Pancreas (tissue), 10 donors: ENCODE results near the gene CLOCK. TPM values are rescaled to one million over a fixed set of nuclear protein-coding genes. Genes with fewer than 3 reads are reported as not detected.

Experiments used
- ATAC-seq, 4 donors: fragments of 200-7000 bp; cut with Tn5 transposase; one replicate each; pipeline versions ENCODE4 v1.8.0 to v1.9.1; 2020; ENCODE audit warnings: mild to moderate bottlenecking in 4 of 4, moderate library complexity in 4 of 4
- DNase-seq, 6 donors: peaks; one replicate each; pipeline ENCODE4 v3.0.0-alpha.2; 2020
- FAIRE-seq: peaks from 2 replicates; lab custom pipeline; 2012; peaks lifted over from hg19 to GRCh38; lab: Jason Lieb, UNC
- H3K27ac ChIP-seq, 4 donors: fragments of 200-600 bp; sonication (generic); 1 replicate in 3 of 4; 2 replicates in 1 of 4; pipeline versions ENCODE4 v1.5.0 to v1.8.0; 2020
- H3K27me3 ChIP-seq, 4 donors: fragments of 200-600 bp; one replicate each; pipeline ENCODE4 v1.8.0; 2021
- H3K36me3 ChIP-seq, 3 donors: fragments of 200-600 bp; sonication (generic) in 1 of 3; one replicate each; pipeline versions ENCODE4 v1.5.0 to v1.8.0; 2020 to 2021
- H3K4me1 ChIP-seq, 3 donors: fragments of 200-600 bp; one replicate each; pipeline ENCODE4 v1.8.0; 2021
- H3K4me3 ChIP-seq, 4 donors: fragments of 200-600 bp; sonication (generic) in 2 of 4; one replicate each; pipeline versions ENCODE4 v1.5.0 to v1.8.0; 2020 to 2021
- H3K9me3 ChIP-seq, 4 donors: fragments of 200-600 bp; one replicate each; pipeline ENCODE4 v1.8.0; 2021
- WGBS, 2 donors: extraction: QIAGEN DNeasy Blood & Tissue Kit; methylation state at CpG; one replicate each; pipeline ENCODE4 v1.1.7; 2013; 5-methylcytosine and 5-hydroxymethylcytosine counted together
- intact Hi-C, 3 donors: fragments of 100-400 bp; cut with DNase I; formaldehyde crosslinking; loops; one replicate each; pipeline versions ENCODE4 v1.11.1 to v1.14.2; 2022
- polyA plus RNA-seq, 2 donors: library from polyadenylated mRNA; stranded (reverse); fragments of 200-250 nt; gene quantifications; one replicate each; pipeline ENCODE4 v1.2.3, GENCODE V29; 2013
- total RNA-seq, 6 donors: library from RNA; stranded (reverse); fragmentation: NEBNext Ultra II Directional in 4 of 6; extraction: Animal tissue kit (Norgen Biotek cat#: 25700) in 4 of 6; gene quantifications; one replicate each; pipeline versions ENCODE4 v1.2.1 to v1.2.4, GENCODE V29; 2021 to 2023
- TF ChIP-seq, protein P1 (sequence below), 4 donors: fragments of 200-600 bp; sonication (generic) in 3 of 4; IDR thresholded peaks; one replicate each; pipeline versions ENCODE4 v1.5.0 to v1.8.0; 2021; ENCODE audit warnings: antibody characterized with exemption in 4 of 4
- donor health status: healthy with polysubstance abuse.
- donor health status: DM: no; HTN: no; CAD: no; lungs with moderate emphysema.
- donor health status: DM: no; HTN: no; CAD: no.
- donor health status: control.
- donor health status: control.
- donor health status: Bipolar disorder and iron deficiency.
- donor health status: DM: yes; HTN: yes; CAD: no.
- donor health status: DM: no; HTN: no; CAD: no.
- donor health status: DM: no; HTN: no; CAD: no.
- donor health status: DM: yes; HTN: yes; CAD: no.

The CLOCK gene
- total and polyA plus RNA-seq, 8 donors: 2.9 to 14.1 (median 10.8) TPM

DNA sequence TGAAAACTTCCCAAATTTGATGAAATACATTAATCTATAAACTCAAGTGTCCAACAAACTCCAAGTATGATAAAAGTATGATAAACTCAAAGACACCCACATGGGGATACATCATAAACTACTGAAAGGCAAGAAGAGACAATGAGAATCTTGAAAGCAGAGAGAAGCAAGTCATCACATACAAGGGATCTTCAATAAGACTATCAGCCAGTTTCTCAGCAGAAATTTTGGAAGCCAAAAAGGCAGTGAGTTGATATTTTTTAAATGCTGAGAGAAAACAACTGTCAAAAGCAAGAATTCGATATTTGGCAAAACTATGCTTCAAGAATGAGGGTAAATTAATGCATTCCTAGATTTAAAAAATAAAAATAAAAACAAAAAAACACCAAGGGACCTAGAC is 28.8 kb upstream of the CLOCK start:
- no peak overlapping the region for H3K27ac ChIP-seq

DNA sequence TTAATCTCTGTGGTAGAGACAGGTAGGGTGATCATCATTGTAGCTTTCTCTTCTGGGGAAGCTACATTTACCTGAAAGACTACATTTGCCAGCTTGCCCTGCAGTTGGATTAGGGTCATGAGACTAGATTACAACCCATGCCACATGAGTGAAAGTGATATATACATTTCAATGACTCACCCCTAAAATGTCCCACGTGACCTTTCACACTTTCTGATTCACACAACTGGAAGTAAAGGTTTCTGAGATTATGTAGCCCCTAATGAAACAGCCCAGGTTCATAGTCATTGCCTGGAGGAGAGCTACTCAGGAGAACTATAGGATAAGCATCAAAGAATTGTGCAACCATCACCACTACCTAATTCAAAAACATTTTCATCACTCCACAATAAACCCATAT is 27.5 kb upstream of the CLOCK start:
- Histone ChIP-seq H3K27me3 (no peaks in the 10 kb centered on the region), H3K4me1 (no peaks in the 10 kb centered on the region), H3K4me3 (no peak overlapping the region), H3K9me3 (no peaks in the 10 kb centered on the region), H3K27ac (no peak overlapping the region), H3K36me3 (no peaks in the 10 kb centered on the region)
- WGBS, 2 donors: 40 to 58% methylated on average over 1 of the region's 1 CpG
- ATAC-seq (no peak), DNase-seq (no peak), FAIRE-seq (no peak)
- TF ChIP-seq, protein P1, sequence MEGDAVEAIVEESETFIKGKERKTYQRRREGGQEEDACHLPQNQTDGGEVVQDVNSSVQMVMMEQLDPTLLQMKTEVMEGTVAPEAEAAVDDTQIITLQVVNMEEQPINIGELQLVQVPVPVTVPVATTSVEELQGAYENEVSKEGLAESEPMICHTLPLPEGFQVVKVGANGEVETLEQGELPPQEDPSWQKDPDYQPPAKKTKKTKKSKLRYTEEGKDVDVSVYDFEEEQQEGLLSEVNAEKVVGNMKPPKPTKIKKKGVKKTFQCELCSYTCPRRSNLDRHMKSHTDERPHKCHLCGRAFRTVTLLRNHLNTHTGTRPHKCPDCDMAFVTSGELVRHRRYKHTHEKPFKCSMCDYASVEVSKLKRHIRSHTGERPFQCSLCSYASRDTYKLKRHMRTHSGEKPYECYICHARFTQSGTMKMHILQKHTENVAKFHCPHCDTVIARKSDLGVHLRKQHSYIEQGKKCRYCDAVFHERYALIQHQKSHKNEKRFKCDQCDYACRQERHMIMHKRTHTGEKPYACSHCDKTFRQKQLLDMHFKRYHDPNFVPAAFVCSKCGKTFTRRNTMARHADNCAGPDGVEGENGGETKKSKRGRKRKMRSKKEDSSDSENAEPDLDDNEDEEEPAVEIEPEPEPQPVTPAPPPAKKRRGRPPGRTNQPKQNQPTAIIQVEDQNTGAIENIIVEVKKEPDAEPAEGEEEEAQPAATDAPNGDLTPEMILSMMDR (IDR thresholded peaks at IDR 0.05): no peak
- intact Hi-C loops: no loop called here

More for the DNA sequence above, 28.8 kb upstream of the CLOCK start:
- no peak for ATAC-seq
- DNase-seq: no peak
- no peak for FAIRE-seq
- TF ChIP-seq, protein P1 (IDR thresholded peaks at IDR 0.05): no peak
- no peaks in the 10 kb centered on the region for H3K9me3 ChIP-seq
- no peak overlapping the region for H3K4me3 ChIP-seq
- H3K27me3 ChIP-seq: no peaks in the 10 kb centered on the region
- no peaks in the 10 kb centered on the region for H3K36me3 ChIP-seq
- H3K4me1 ChIP-seq: no peaks in the 10 kb centered on the region
- 34 to 45% methylated on average over 1 of the region's 1 CpG for WGBS, 2 donors
- intact Hi-C loops: no loop called here

DNA sequence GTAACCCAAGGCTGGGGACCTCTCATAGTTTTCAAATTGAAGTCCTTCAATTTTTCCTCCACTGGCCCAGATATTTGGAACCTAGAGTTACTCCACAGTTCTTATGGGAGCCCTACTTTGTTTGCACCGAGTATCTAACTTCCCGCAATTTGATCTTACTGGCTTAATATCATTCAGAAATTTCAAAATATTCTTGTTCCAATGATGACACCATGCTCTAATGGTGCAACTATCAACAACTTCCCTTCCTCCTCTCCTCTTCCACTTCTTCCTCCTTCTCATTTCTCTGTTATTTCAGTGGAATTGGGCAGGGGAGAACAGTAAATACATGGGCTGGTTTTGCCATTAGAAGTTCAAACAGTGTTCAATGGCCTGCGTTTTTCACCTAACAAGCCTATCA is 25.1 kb upstream of the CLOCK start:
- 59 to 70% methylated on average over 3 of the region's 3 CpGs for WGBS, 2 donors
- intact Hi-C loops: no loop called here
- ATAC-seq (no peak), FAIRE-seq (no peak), DNase-seq (no peak)
- Histone ChIP-seq H3K27ac (no peak overlapping the region), H3K4me3 (no peak overlapping the region), H3K27me3 (no peaks in the 10 kb centered on the region), H3K4me1 (no peaks in the 10 kb centered on the region), H3K36me3 (no peaks in the 10 kb centered on the region), H3K9me3 (no peaks in the 10 kb centered on the region)
- TF ChIP-seq, protein P1 (IDR thresholded peaks at IDR 0.05): no peak

DNA sequence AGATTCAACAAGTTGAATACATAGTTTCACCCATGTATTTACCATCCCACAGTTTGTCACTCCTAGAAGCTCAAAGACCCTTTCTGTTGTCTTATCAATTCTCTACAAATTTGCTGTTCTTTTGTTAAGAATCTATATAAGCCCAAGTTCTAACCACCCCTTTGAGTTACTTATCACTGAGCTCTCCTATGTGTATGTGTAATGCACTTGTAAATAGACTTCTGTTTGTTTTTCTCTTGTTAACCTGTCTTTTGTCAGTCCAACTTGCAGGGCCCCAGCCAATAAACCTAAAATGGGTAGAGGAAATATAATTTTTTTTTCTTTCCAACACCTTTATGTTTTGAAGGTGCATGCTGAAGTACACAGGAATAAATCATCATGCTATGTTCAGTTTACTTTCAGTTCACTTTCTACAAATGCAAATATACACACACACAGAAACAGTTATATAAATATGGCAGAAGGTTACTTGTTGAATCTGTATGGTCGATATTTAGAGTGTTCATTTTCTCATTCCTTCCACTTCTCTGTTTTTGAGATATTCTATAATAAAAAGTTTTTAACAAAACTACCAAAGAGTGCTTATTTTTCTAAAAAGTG is 22.3 kb upstream of the CLOCK start:
- TF ChIP-seq, protein P1 (IDR thresholded peaks at IDR 0.05): no peak
- H3K4me1 ChIP-seq: no peaks in the 10 kb centered on the region
- H3K27me3 ChIP-seq: no peaks in the 10 kb centered on the region
- no peaks in the 10 kb centered on the region for H3K9me3 ChIP-seq
- no peak overlapping the region for H3K4me3 ChIP-seq
- WGBS, 2 donors: 42 to 55% methylated on average over 1 of the region's 1 CpG
- ATAC-seq: no peak
- no peak for FAIRE-seq
- intact Hi-C loops: no loop called here
- no peak for DNase-seq
- no peak overlapping the region for H3K27ac ChIP-seq
- no peaks in the 10 kb centered on the region for H3K36me3 ChIP-seq

DNA sequence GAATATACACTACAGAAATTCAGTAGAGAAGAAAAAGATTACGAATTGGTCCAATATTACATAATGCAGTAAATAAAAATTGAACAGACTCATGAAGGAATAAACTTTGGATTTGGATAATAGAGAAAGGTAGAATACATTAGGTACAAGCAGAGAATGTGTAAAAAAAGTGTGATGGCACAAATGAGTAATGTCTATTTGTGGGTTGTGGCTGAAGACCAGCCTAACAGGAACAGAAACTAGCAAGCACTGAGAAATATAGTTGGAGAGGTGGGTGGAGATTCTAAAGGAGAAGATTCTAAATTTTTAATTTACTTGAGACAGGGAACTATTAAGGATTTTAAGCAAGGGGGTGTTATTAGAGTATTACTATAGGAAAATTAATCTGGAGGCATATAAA is 15.2 kb upstream of the CLOCK start:
- H3K9me3 ChIP-seq: no peaks in the 10 kb centered on the region
- no peak for FAIRE-seq
- WGBS, 2 donors: 74 to 83% methylated on average over 1 of the region's 1 CpG
- ATAC-seq: peak in 1 of 4 donors; percentile 50
- no peaks in the 10 kb centered on the region for H3K4me1 ChIP-seq
- no peaks in the 10 kb centered on the region for H3K36me3 ChIP-seq
- H3K27ac ChIP-seq: no peak overlapping the region
- no peak for DNase-seq
- intact Hi-C loops: no loop called here
- no peaks in the 10 kb centered on the region for H3K27me3 ChIP-seq
- TF ChIP-seq, protein P1 (IDR thresholded peaks at IDR 0.05): no peak
- no peak overlapping the region for H3K4me3 ChIP-seq
